Activated T-cell treated with anti-CD3 and anti-CD28 coated beads for 48 hours (primary cell): ENCODE data around the gene UBE3B.
"Not testable (repeated sequence)": the region's sequence is repeated elsewhere in the genome, so short reads cannot be mapped to it uniquely, and the experiment has no call there.

Experiments used
- DNase-seq: peaks from one replicate; pipeline ENCODE4 v3.0.0-alpha.2; 2020; ENCODE audit warnings: low read depth

UBE3B gene

GRCh38 chr12:109473526-109474270 is 3.7 kb upstream of the UBE3B start:
- DNase-seq: not testable (repeated sequence)

DNA sequence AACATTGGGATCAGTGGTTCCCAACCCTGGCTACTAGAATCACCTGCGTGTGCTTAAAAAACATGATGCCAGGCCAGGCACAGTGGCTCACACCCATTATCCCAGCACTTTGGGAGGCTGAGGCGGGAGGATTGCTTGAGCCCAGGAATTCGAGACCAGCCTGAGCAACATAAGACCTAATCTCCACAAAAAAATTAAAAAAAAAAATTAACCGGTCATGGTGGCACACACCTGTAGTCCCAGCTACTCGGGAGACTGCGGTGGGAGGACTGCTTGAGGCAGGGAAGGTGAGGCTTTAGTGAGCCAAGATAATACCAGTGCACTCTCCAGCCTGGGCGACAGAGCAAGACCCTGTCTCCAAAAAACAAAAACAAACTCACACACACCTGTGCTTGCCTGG is 2.3 kb upstream of the UBE3B start:
- no peak for DNase-seq

- no peak for DNase-seq
Observed at GRCh38 chr12:109475993-109476806, 1.2 kb upstream of the UBE3B start.

- no peak for DNase-seq
Observed at GRCh38 chr12:109476807-109477184, 638 bp upstream of the UBE3B start.

- no peak for DNase-seq
Observed at GRCh38 chr12:109477963-109478315, 505 bp downstream of the UBE3B start.

- no peak for DNase-seq
Observed at GRCh38 chr12:109479761-109480160, 2.3 kb downstream of the UBE3B start.

DNA sequence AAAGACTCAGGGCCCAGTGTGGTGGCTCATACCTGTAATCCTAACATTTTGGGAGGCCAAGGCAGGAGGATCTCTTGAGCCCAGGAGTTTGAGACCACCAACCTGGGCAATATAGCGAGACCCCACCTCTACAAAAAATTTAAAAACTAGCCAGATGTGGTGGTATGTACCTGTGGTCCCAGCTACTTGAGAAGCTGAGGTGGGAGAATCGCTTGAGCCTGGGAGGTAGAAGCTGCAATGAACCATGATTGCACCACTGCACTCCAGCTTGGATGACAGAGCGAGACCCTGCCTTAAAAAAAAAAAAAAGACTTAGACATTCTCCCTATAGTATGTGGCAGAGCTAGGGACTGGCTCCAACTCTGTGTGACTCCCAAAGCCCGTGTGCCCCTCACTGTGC is 2.9 kb downstream of the UBE3B start:
- no peak for DNase-seq

GRCh38 chr12:109481863-109482262 is 4.4 kb downstream of the UBE3B start:
- no peak for DNase-seq

GRCh38 chr12:109482491-109482890 is 5.1 kb downstream of the UBE3B start:
- DNase-seq: no peak

GRCh38 chr12:109482894-109483293 is 5.5 kb downstream of the UBE3B start:
- DNase-seq: no peak

DNA sequence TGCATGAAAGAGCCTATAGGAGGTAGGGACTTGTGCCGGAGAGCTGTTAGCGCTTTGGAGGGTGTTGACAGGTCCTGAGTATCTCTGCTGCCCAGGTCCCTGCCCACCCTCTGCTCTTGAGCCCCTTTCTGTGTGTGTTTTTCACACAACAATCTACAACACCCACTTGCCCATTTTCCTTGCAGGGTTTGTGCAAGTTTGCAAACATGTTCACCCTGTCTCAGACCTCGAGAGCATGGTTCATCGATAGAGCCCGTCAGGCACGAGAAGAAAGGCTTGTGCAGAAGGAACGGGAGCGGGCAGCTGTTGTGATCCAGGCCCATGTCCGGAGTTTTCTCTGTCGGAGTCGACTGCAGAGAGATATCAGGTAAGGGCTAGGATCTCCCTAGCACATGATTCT is 5.9 kb downstream of the UBE3B start:
- no peak for DNase-seq

GRCh38 chr12:109485201-109485600 is 7.8 kb downstream of the UBE3B start:
- no peak for DNase-seq

DNA sequence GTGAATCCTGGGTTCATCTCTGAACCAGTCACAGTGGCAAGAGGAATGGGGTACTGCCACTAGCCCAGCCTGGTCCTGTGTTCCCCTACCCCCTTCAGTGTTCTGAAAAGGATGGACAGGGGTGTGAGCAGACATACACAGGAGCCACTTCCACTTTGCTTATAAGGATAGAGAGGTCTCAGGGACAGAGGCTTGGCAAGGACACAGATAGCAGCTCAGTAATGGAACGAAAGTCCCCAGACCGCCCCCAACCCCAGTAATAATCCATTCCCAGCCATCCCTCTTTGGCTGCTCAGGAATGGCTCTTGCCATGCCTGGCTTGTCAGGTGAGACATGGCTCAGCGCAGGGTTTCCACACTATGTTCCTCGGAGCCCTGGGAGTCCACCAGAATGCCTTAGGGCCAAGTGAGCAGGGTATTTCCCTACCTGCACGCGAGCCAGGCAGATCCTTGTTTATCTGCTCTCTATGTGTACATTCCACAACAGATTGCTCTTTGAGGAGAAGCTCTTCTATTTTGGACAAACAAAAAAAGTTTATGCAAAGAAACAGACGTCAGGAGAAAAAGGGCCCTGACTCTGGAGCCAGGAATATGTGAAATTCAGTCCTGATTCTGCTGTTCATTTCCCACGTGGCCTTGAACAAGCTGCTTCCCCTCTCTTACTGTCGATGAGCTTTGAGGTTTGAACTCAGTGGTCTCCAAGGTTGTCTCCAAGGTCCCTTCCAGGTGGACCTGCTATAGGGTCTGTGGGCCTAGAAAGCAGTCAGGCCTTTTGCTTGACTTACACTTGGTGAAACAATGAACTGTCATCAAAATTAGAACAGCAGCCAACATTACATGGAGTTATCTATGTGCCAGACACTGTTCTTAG is 10.0 kb downstream of the UBE3B start:
- no peak for DNase-seq

DNA sequence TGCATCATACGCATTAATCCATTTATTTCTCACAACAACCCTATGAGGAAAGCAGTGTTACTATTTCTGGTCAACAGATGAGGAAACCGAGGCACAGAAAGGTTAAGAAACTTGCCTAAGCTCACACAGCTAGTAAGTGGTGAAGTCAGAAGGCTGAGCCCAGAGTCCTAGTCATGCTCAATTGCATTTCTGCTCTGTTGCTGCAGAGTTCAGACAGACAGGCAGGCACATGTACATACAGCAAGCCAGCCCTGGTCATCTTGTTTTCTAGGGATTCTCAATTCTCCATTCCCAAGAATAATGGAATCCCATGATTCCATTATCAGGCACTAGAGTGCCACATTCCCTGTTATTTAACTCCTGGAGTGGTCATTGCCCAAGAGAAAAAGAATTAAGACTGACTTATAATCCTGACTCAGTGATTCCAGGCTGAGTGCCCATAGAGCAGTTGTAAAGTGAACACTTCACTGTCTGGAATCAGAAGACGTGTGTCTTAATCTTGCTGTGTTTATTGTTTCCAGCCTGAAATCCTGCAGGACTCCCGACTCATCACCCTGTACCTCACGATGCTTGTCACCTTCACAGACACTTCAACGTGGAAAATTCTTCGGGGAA is 10.7 kb downstream of the UBE3B start:
- no peak for DNase-seq

- DNase-seq: no peak
Observed at GRCh38 chr12:109489016-109489954, 11.9 kb downstream of the UBE3B start.

GRCh38 chr12:109489955-109490565 is 12.6 kb downstream of the UBE3B start:
- no peak for DNase-seq

DNA sequence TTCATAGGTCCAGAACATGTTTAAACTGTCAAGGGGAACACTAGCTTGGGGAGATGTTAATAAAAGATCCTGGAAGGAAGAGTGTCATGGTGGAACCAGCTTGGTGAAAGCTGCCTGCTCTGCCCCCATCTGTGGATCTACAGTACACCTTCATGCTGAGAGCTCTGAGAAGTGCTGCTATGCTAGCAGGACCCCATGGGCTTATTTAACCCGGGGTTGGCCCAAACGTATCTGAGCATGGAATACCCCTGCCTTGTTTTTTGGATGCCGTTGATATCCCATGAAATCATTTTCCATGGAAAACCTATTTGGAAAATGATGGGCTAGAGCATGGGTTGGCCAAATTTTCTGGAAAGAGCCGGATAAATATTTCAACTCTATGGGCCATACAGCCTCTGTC is 14.2 kb downstream of the UBE3B start:
- no peak for DNase-seq

DNA sequence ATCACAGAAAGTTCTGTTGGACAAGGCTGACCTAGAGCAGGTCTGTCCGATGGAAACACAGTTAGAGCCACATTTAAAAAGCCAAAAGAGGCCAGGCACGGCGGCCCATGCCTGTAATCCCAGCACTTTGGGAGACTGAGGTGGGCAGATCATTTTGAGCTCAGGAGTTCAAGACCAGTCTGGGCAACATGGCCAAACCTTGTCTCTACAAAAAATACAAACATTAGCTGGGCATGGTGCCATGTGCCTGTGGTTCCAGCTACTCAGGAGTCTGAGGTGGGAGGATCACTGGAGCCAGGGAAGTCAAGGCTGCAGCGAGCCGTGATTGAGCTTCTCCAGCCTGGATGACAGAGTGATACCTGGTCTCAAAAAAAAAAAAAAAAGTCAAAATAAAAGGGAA is 14.9 kb downstream of the UBE3B start:
- no peak for DNase-seq

DNA sequence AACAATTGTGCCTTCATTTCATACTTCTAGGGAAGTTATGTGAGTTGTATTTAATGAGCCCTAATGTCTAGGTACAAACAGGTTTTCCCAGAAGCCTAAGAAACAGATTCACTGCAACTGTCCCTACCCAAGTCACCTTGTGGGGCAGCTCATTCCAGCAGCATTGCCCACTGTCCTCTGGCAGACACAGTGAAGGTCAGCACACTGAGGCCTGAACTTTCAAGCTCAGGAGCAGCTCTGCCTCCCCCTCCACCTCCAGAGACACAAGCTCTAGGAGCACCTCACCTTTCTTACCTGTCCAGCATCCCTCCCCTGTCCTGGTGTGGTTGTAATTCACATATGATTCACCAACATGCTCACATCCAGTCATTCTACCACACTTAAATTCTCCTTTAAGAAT is 15.7 kb downstream of the UBE3B start:
- DNase-seq: no peak

- DNase-seq: no peak
Observed at GRCh38 chr12:109493938-109494337, 16.5 kb downstream of the UBE3B start.
